ES-I3 (cell line): ENCODE data around the gene AUTS2.
"Not testable (repeated sequence)": the region's sequence is repeated elsewhere in the genome, so short reads cannot be mapped to it uniquely, and the experiment has no call there.

ENCODE experiments used
- H3K36me3 ChIP-seq: 2 replicates; pipeline ENCODE4 v1.6.1; 2013; ENCODE audit warnings: mild to moderate bottlenecking, low read length, control low read depth, moderate library complexity; ENCODE audit not compliant: insufficient read depth
- H3K4me1 ChIP-seq: 2 replicates; pipeline ENCODE4 v1.6.1; 2013; ENCODE audit warnings: mild to moderate bottlenecking, control low read depth, low read length; ENCODE audit not compliant: insufficient read depth
- H3K9ac ChIP-seq: 2 replicates; pipeline ENCODE4 v1.6.1; 2013; ENCODE audit warnings: low read depth, mild to moderate bottlenecking, low read length, moderate library complexity
- H3K9me3 ChIP-seq: 2 replicates; pipeline ENCODE4 v1.6.1; 2013; ENCODE audit warnings: mild to moderate bottlenecking, low read length, moderate library complexity; ENCODE audit not compliant: control insufficient read depth, insufficient read depth

The AUTS2 gene

DNA sequence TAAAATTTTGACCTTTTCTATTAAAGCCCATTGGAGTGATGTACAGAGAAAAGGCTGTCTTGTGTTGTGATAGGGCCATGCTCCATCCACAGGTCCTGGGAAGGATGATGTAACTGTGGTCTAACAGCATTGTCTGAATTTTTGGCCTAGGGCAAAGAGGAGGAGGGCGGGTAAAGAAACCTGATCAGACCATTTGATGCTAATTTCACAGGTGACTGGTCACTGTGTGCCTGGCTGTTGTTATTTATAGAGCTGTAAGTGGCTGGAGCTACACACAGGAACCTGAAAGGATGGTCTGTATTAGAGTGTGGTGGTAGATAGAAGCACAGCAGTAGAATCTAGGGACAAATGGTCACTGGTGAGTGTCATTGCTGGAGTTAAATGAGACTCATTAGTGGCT is 182.1 kb downstream of the AUTS2 start:
- Histone ChIP-seq H3K9me3 (no peaks in the 10 kb centered on the region), H3K4me1 (peaks cover 13% of the 10 kb centered on the region), H3K9ac (no peak overlapping the region), H3K36me3 (no peaks in the 10 kb centered on the region)

DNA sequence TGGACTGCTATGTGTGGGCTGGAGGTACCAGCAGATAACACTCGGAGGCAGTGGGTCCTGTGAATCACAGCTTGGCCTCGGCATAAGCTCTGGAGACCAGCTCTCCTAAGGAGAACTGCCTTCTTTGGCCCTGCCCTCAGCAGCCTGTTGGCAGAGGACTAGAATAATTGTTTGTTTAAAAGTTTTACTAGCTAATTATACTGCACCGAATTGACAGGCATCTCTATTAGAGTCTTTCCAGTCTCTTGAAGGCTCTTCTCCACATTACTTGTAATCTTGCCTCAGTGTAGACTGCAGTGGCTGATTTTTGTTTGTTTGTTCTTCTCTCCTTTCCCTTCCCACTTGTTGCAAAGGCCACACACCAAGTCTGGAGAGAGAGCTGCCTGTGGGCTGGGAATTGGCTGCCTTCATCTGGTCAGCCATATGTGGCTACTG is 183.2 kb downstream of the AUTS2 start:
- no peaks in the 10 kb centered on the region for H3K36me3 ChIP-seq
- no peaks in the 10 kb centered on the region for H3K9me3 ChIP-seq
- no peak overlapping the region for H3K9ac ChIP-seq
- H3K4me1 ChIP-seq, result peaks cover 13% of the 10 kb centered on the region

DNA sequence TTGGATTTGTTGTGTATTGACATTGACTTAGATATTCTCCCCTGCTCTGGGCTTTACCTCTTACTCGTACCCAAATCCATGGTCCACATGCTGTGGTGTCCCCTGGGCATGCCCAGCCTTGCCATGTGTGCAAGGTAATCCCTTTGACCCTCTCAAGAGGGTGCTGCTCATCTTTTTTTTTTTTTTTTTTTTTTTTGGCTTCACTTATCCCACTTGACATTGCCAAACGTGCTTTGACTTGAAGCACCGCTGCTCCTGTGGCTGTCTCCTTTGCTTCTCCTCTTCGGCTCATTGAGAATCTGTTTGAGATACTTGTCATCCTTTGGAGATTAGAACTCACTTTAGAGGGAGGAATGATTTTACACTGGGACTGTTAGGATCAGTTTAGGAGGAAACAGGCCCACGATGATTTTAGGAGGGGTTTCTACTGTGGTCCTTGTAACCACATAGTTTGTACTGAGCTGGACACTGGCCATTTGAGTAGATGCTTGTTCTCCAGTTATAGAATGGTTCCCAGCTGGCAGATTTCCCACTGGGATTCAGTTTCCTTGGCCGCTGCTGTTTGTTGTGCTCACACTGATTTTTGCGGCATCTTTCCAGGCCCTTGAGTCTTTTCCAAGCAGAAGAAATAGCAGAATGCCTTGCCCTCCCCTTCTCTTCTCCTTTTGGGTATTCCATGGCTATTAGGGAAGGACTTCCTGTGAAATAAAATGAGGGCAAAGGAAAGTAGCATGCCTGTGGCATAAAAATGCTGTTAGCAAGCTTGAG is 184.8 kb downstream of the AUTS2 start:
- H3K4me1 ChIP-seq, result peaks cover 15% of the 10 kb centered on the region
- H3K36me3 ChIP-seq, result no peaks in the 10 kb centered on the region
- no peaks in the 10 kb centered on the region for H3K9me3 ChIP-seq

DNA sequence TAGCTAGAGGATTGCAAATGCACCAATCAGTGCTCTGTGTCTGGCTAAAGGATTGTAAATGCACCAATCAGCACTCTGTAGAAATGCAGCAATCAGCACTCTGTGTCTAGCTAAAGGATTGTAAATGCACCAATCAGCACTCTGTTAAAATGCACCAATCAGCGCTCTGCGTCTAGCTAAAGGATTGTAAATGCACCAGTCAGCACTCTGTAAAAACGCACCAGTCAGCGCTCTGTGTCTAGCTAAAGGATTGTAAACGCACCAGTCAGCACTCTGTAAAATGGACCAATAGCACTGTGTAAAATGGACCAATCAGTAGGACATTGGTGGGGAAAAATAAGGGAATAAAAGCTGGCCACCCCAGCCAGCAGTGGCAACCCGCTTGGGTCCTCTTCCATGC is 187.9 kb downstream of the AUTS2 start:
- H3K36me3 ChIP-seq, H3K9ac ChIP-seq, H3K9me3 ChIP-seq: not testable (repeated sequence)
- H3K4me1 ChIP-seq, result peaks cover 13% of the 10 kb centered on the region

More for the DNA sequence above, 184.8 kb downstream of the AUTS2 start:
- H3K9ac ChIP-seq, result no peak overlapping the region

DNA sequence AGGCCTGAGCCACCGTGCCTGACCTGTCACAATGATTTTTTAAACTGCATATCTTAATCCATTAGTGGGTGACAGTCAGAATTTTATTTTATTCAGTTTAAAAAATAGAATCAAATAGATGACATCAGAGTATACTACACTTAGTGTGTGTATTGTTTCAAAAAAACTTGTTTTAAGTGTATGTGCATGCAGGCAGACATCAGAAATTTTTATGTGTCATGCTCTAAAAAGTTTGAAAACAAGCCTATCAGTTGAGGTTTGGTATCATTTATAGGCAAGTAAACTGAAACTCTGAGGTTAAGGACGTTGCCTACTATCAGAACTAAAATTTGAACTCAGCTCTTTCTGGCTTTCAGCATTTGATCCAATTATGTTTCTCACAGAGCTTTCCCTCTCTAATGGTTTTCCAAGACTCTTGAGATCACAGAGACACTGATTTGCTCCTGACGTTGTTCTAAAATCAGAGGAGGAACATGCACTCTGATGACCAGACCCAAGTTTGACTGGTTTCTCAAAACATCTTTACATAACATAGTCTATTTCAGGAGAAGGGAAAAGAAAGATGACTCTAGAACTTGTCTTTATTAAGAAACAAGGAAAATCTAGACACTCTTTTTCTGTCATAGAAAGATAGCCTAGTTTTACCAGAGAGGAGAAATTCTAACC is 188.6 kb downstream of the AUTS2 start:
- no peaks in the 10 kb centered on the region for H3K36me3 ChIP-seq
- H3K9ac ChIP-seq, result no peak overlapping the region
- peaks cover 7% of the 10 kb centered on the region; the same call in 1 of the 2 replicates for H3K4me1 ChIP-seq
- H3K9me3 ChIP-seq, result no peaks in the 10 kb centered on the region

DNA sequence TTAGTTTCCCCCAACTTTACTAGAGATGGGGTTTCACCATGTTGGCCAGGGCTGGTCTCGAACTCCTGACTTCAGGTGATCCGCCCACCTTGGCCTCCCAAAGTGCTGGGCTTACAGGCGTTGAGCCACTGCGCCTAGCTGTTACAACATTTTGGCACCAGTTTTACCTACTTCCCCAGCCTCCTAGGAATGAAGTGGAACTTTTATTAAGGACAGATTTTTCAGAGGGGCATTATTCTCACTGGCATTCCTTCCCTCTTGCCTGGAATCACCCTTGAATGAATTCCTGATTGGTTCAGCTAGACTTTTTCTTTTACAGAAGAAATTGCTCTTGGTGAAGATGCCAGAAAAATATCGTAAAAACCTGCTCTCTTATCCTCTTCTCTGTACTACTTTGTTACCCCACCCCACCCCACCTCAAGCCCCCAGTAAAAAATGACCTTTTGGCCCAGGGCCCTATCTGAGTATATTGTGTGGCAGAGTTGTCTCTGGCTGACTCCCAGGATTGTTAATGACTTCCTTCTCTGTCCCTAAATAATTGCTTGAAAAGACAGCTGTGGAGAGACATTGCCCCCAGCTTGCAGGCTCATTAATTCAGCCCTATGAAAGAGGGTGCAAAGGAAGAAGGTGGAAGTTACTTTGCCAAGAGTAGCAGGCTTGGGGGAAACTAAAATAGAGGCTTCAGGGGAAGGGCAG is 189.6 kb downstream of the AUTS2 start:
- peaks cover 7% of the 10 kb centered on the region; the same call in 1 of the 2 replicates for H3K4me1 ChIP-seq

DNA sequence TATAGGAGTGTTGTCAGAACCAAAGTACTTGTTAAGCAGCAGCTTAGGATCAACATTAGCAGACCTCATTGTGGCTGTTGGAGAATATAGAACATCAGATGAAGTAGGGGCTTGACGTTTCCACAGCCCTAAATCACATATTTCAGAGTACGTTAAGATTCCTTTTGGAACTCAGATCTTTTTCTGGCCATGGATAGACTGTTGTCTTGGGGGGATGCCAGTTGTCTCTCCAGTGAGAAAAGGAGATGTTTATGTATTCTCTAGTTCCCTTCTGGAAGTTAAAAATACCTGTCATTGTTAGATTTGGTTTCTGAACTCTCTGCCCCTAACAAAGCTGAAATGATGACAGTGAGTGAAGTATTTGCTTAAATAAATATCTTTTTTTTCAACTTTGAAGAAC is 191.3 kb downstream of the AUTS2 start:
- no peaks in the 10 kb centered on the region for H3K9me3 ChIP-seq
- H3K9ac ChIP-seq, result no peak overlapping the region
- H3K36me3 ChIP-seq, result no peaks in the 10 kb centered on the region
- peaks cover 10% of the 10 kb centered on the region for H3K4me1 ChIP-seq

More for the DNA sequence above, 189.6 kb downstream of the AUTS2 start:
- H3K9me3 ChIP-seq, result no peaks in the 10 kb centered on the region
- H3K36me3 ChIP-seq, result no peaks in the 10 kb centered on the region
- H3K9ac ChIP-seq, result no peak overlapping the region

DNA sequence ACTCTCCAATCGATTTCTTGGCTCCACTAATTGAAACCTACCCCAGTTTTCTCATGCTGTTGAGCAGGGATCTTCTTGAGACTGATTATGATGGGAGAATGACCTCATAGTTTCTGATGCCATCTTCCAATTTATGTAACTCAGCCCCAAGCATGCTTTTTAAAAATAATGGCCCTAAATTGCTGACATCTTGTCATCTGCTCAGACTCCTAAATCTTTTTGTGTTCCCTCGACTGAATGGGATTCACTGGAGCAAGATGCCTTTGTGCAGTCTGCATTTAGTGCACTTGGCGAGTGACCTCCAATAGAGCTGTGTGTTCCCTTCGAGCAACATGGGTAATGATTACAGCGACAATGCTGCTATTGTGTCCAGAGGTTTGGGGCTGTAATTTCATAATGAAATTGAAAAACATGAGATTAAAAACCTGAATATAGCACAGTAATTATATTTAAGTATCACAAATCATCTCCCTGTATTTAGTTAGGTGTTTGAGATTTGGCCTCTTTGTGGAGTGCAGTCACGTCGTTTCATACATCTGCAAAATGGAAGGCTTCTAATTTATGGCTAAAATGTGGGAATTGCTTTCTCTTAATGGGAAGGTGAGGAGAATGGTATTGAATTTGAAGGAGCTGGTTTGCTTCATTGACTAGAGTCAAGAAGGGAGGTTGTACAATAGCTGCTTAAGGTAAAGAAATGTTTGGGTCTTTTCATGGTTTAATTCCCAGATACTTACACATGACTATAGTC is 192.9 kb downstream of the AUTS2 start:
- no peaks in the 10 kb centered on the region for H3K36me3 ChIP-seq
- no peaks in the 10 kb centered on the region for H3K9me3 ChIP-seq
- H3K9ac ChIP-seq, result no peak overlapping the region
- H3K4me1 ChIP-seq, result peaks cover 10% of the 10 kb centered on the region

DNA sequence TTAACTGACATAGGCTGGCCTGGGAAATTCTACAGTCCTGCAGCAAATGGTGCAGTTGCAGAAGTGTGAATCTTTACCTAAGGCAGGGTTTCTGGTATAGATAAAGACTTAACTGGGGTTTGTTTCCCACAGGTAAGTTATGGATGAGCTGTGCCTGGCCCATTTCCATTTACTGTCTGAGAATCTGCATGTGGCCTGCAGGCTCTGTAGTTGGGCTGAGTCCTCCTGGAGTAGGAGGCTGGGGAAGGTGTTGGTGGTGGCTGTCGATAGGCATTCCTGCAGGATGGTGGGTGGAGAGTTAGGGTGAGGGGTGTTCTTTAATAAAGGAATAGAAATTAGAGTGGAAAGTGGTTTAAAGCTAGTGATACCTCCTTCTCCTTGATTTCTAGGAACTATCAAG is 193.5 kb downstream of the AUTS2 start:
- Histone ChIP-seq H3K36me3 (no peaks in the 10 kb centered on the region), H3K9ac (no peak overlapping the region), H3K4me1 (peaks cover 10% of the 10 kb centered on the region), H3K9me3 (no peaks in the 10 kb centered on the region)

DNA sequence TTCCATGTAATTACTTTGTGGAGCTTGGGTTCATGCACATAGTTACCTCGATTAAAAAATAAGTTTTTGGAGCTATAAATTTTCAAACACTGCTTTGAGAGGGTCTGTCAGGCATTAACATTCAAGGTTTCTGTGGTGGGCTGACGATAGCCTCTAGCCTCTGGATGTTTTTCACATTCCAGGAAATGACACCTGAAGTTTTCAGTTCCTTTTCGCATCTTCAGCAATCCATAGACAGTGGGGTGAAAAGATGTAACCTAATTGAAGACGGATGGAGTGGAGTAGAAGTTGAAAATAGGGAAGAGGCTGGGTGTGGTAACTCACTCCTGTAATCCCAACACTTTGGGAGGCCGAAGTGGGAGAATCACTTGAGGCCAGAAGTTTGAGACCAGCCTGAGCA is 197.7 kb downstream of the AUTS2 start:
- Histone ChIP-seq H3K9ac (no peak overlapping the region), H3K4me1 (peaks cover 20% of the 10 kb centered on the region), H3K9me3 (no peaks in the 10 kb centered on the region), H3K36me3 (no peaks in the 10 kb centered on the region)

DNA sequence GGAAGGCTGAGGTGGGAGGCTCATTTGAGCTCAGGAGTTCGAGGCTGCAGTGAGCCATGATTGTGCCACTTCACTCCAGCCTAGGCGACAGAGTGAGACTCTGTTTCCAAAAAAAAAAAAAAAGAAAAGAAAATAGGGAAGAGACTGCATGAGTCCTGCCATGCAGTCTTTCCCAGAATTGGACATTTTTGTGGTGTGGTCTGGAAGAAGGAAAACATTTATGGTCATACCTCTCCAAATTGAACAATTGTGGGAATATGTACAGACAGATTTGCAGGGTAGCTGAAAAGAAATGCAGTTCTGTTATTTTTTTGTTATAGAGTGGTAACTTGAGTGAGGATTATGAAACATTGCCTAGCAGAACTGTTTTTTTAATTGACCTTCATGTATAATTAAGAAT is 198.1 kb downstream of the AUTS2 start:
- Histone ChIP-seq H3K36me3 (no peaks in the 10 kb centered on the region), H3K9ac (no peak overlapping the region), H3K9me3 (no peaks in the 10 kb centered on the region), H3K4me1 (peaks cover 22% of the 10 kb centered on the region)

DNA sequence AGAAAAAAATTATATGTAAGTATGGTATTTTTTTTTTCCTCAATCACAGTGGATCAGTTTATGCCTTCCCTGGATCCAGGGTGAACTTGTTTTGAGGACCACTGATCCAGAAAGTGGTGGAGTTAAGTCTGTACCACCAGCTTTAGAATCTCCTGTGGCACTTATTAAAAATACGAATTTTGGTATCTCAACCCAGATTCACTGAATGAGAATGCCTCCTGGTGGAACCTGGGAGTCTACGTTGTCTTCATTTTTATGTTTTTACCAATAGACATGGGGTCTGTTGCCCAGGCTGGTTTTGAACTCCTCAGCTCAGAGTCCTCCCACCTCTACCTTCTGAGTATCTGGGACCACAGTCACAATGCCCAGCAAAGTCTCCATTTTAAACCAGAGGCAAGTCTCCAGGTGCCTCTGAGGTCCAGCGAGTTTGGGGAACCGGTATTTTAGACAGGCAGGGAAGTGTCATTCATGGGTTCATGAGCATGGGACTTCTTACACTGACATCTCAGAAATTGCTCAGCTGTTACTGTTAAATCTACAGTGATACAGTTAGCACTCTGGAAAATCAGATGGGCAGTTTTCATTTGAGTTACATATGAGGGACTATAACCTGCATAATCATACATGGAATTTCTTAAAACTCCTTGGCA is 200.9 kb downstream of the AUTS2 start:
- Histone ChIP-seq H3K36me3 (no peaks in the 10 kb centered on the region), H3K9me3 (no peaks in the 10 kb centered on the region), H3K4me1 (peaks cover 28% of the 10 kb centered on the region), H3K9ac (no peak overlapping the region)

DNA sequence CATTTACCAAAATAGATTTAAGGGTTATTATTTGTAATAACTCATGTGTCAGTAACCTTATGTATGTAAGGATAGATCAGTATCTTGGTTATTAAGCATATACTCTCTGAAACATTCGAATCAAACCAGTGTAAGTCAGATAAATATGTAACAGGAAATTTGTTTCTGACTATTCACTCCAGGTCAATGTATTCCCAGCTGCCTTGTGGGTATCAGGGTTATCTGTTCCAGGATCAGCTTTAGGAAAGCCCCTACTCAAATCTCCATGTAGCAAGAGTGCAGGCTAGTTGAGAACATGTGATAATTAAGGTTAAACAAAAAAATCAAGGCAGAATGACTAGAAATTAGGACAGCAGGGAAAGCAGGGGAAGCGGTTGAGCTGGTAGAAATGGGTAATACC is 201.7 kb downstream of the AUTS2 start:
- no peak overlapping the region for H3K9ac ChIP-seq
- peaks cover 36% of the 10 kb centered on the region for H3K4me1 ChIP-seq
- no peaks in the 10 kb centered on the region for H3K36me3 ChIP-seq
- H3K9me3 ChIP-seq, result no peaks in the 10 kb centered on the region

DNA sequence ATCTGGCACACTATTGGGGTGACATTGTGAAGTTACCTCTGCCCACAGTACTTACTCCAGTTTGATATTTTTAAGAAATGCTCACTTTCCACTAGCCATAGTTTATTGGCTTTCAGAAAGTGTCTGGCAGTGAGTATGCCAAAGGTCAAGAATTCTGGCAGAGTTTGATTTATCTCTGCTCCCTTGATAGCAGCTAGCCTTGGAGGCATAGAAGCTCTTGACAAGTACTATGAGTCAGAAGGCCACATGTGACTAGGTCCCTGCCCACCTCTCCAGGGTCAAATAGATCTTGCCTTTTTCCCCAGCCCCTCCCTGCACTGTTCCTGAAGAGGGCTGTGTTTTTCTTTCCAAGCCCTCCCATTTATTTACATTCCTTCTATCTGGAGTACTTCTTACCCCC is 202.2 kb downstream of the AUTS2 start:
- Histone ChIP-seq H3K36me3 (no peaks in the 10 kb centered on the region), H3K9ac (no peak overlapping the region), H3K9me3 (no peaks in the 10 kb centered on the region), H3K4me1 (peaks cover 37% of the 10 kb centered on the region)
